Transverse colon (tissue), 4 donors: Measurements from ENCODE around the gene CACNA1C.

Experiments used
- EP300 ChIP-seq: sonication (generic); formaldehyde crosslinking; IDR thresholded peaks from one replicate; pipeline ENCODE4 v1.6.1; 2017; ENCODE audit warnings: antibody characterized with exemption, low read depth
- POLR2AphosphoS5 ChIP-seq, 3 donors: sonication (generic); formaldehyde crosslinking; IDR thresholded peaks; one replicate each; pipeline ENCODE4 v1.6.1; 2016; ENCODE audit warnings: antibody characterized with exemption in 3 of 3
- TF ChIP-seq, protein P1 (sequence below), 5 experiments: fragments of 200-600 bp in 3 of 5; fragments of 450-650 bp in 2 of 5; sonication (generic) in 3 of 5; IDR thresholded peaks; 1 replicate in 2 of 5; 2 replicates in 3 of 5; pipeline ENCODE4 v1.5.1; 2016 to 2017; ENCODE audit warnings: antibody characterized with exemption in 5 of 5, inconsistent platforms in 3 of 5, mild to moderate bottlenecking in 2 of 5, moderate library complexity in 1 of 5

DNA sequence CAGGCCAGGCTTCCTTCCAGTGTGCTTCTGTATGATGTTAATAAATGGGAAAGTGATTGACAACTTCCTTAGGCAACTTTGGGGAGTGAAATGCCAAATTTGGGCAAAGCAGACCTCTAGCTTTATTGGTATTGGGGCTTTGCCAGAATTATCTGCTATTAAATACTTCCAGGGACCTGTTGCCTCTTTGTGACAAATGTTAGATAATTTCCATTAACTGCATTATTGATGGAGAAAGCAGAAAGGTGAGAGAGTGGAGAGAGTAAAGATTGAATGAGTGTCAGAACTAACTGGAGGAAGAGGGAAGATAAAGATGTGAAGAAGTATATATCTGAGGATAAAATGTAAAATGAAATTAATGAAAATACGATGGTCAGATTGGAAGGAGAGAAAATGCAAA lies 94.5 kb downstream of the CACNA1C start:
- TF ChIP-seq, protein P1, sequence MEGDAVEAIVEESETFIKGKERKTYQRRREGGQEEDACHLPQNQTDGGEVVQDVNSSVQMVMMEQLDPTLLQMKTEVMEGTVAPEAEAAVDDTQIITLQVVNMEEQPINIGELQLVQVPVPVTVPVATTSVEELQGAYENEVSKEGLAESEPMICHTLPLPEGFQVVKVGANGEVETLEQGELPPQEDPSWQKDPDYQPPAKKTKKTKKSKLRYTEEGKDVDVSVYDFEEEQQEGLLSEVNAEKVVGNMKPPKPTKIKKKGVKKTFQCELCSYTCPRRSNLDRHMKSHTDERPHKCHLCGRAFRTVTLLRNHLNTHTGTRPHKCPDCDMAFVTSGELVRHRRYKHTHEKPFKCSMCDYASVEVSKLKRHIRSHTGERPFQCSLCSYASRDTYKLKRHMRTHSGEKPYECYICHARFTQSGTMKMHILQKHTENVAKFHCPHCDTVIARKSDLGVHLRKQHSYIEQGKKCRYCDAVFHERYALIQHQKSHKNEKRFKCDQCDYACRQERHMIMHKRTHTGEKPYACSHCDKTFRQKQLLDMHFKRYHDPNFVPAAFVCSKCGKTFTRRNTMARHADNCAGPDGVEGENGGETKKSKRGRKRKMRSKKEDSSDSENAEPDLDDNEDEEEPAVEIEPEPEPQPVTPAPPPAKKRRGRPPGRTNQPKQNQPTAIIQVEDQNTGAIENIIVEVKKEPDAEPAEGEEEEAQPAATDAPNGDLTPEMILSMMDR (IDR thresholded peaks at IDR 0.05): no peak
- TF ChIP-seq EP300: no peak
- TF ChIP-seq POLR2AphosphoS5 (IDR thresholded peaks at IDR 0.05): no peak
